Measurements from ENCODE around the gene BARHL1.

GRCh38 chr9:132639322-132639721, 56.9 kb downstream of the BARHL1 start:
- TF ChIP-seq CTCF (IDR thresholded peaks at IDR 0.05; ENCODE audit: extremely low read depth in 1 of 2, insufficient read depth in 1 of 2, low read depth in 1 of 2, low read length in 2 of 2) (no peak), JUN (IDR thresholded peaks at IDR 0.05; ENCODE audit: borderline replicate concordance, insufficient read depth, insufficient read length, low read depth) (no peak), POLR2A (IDR thresholded peaks at IDR 0.05; ENCODE audit: low read depth, low read length) (no peak), EZH2 (IDR thresholded peaks at IDR 0.05; ENCODE audit: borderline replicate concordance, low read depth, low read length, severe bottlenecking) (no peak), POLR2AphosphoS5 (IDR thresholded peaks at IDR 0.05; ENCODE audit: insufficient read depth, low read depth, low read length) (no peak)
- TF ChIP-seq, protein P1, sequence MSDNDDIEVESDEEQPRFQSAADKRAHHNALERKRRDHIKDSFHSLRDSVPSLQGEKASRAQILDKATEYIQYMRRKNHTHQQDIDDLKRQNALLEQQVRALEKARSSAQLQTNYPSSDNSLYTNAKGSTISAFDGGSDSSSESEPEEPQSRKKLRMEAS (IDR thresholded peaks at IDR 0.05; ENCODE audit: insufficient read depth, insufficient read length) = no peak

All from endothelial cell of umbilical vein (primary cell).